Peyer's patch (tissue), 4 donors: ENCODE data around the gene GCNT1.

Experiments used
- POLR2A ChIP-seq, 2 donors: fragments of 450-650 bp; IDR thresholded peaks; one replicate each; pipeline ENCODE4 v1.5.1; 2017; ENCODE audit warnings: antibody characterized with exemption in 2 of 2, mild to moderate bottlenecking in 2 of 2, moderate library complexity in 2 of 2
- TF ChIP-seq, protein P1 (sequence below), 6 experiments: fragments of 450-650 bp in 4 of 6; fragments of 200-600 bp in 2 of 6; sonication (generic) in 1 of 6; IDR thresholded peaks; one replicate each; pipeline ENCODE4 v1.5.1; 2017 to 2019; ENCODE audit warnings: antibody characterized with exemption in 6 of 6, mild to moderate bottlenecking in 3 of 6, moderate library complexity in 1 of 6

DNA sequence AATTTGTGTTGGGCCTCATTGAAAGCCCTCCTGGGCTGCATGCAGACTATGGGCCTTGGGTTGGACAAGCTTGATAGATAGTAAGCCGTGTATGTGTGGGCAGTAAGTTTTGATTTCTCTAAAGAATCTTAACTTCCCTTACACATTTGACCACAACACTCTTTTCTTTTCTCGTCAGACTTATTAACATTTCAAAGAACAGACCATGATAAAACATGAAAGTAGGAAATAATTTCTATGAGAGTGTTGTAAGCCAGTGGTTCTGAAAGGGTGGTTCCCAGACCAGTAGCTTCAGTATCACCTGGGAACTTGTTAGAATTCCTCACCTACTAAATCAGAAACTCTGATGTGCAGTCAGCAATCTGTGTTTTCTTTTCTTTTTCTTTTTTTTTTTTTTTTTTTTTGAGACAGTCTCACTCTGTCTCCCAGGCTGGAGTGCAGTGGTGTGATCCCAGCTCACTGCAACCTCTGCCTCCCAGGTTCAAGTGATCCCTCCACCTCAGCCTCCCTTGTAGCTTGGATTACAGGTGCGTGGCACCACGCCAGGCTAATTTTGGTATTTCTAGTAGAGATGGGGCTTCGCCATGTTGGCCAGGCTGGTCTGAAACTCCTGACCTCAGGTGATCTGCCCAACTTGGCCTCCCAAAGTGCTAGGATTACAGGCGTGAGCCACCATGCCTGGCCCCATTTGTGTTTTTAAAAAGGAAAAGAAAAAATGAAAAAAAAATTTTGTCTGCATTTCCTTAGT is 20.0 kb upstream of the GCNT1 start:
- TF ChIP-seq, protein P1, sequence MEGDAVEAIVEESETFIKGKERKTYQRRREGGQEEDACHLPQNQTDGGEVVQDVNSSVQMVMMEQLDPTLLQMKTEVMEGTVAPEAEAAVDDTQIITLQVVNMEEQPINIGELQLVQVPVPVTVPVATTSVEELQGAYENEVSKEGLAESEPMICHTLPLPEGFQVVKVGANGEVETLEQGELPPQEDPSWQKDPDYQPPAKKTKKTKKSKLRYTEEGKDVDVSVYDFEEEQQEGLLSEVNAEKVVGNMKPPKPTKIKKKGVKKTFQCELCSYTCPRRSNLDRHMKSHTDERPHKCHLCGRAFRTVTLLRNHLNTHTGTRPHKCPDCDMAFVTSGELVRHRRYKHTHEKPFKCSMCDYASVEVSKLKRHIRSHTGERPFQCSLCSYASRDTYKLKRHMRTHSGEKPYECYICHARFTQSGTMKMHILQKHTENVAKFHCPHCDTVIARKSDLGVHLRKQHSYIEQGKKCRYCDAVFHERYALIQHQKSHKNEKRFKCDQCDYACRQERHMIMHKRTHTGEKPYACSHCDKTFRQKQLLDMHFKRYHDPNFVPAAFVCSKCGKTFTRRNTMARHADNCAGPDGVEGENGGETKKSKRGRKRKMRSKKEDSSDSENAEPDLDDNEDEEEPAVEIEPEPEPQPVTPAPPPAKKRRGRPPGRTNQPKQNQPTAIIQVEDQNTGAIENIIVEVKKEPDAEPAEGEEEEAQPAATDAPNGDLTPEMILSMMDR (IDR thresholded peaks at IDR 0.05) = no peak
- TF ChIP-seq POLR2A (IDR thresholded peaks at IDR 0.05) = no peak
